ENCODE results near the gene TIAL1. TPM values are rescaled to one million over a fixed set of nuclear protein-coding genes. Genes with fewer than 3 reads are reported as not detected.

Gene TIAL1
- total and polyA plus RNA-seq, 2 donors (not counting 3 experiments of a cell fraction or from before 2014, with no cell fraction given), result 57.7 to 150 TPM

DNA sequence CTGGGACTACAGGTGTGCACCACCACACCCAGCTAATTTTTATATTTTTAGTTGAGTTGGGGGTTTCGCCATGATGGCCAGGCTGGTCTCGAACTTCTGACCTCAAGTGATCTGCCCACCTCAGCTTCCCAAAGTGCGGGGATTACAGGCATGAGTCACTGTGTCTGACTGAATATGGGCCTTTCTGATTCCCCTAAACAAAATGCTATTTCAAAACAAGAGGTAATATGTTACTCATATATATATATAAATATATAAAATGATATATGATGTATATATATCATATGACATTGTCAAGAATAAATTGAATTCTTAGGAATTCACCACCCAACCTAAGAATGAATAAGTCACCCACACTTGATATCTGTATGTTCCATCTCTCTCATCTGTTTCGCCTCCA lies 12.8 kb upstream of the TIAL1 start:
- BruUV-seq (replicated peaks), result no TSS peak
- Histone ChIP-seq H4K20me1 (replicated peaks; ENCODE audit: control insufficient read depth, extremely low read depth, insufficient read depth, low read length) (no peaks in the 10 kb centered on the region), H3K4me1 (ENCODE audit: control insufficient read depth, extremely low read depth, insufficient read depth, low read length) (no peaks in the 10 kb centered on the region), H3K4me3 (replicated peaks in 1 of 3; ENCODE audit: insufficient read depth in 1 of 3, low read depth in 1 of 3, low read length in 3 of 3) (no peak overlapping the region), H2AFZ (ENCODE audit: low read depth, low read length) (no peak overlapping the region), H3K4me2 (ENCODE audit: insufficient read depth, low read length) (no peak overlapping the region), H3K79me2 (ENCODE audit: control insufficient read depth, insufficient read depth, low read length) (no peaks in the 10 kb centered on the region), H3K9ac (replicated peaks; ENCODE audit: extremely low read depth, insufficient read depth, low read length) (no peak overlapping the region), H3K27me3 (ENCODE audit: control insufficient read depth in 2 of 2, insufficient read depth in 2 of 2, low read length in 2 of 2) (no peaks in the 10 kb centered on the region), H3K9me1 (replicated peaks; ENCODE audit: control insufficient read depth, extremely low read depth, insufficient read depth, low read length) (no peaks in the 10 kb centered on the region), H3K27ac (ENCODE audit: insufficient read depth, low read depth, low read length) (no peak overlapping the region), H3K36me3 (ENCODE audit: control insufficient read depth in 2 of 2, extremely low read depth in 1 of 2, insufficient read depth in 2 of 2, low read length in 2 of 2) (no peaks in the 10 kb centered on the region), H3K9me3 (replicated peaks; ENCODE audit: control insufficient read depth, insufficient read depth, low read length) (no peaks in the 10 kb centered on the region)
- dilution Hi-C loops (cut with MboI; ENCODE audit: extremely low pct_ligation_motif_present, low sequenced_read_pairs), result no loop called here
- POLR2A ChIA-PET, result no interaction called here
- TF ChIP-seq JUN (IDR thresholded peaks at IDR 0.05; ENCODE audit: borderline replicate concordance, insufficient read depth, insufficient read length, low read depth) (no peak), POLR2AphosphoS5 (IDR thresholded peaks at IDR 0.05; ENCODE audit: insufficient read depth, low read depth, low read length) (no peak), CTCF (IDR thresholded peaks at IDR 0.05; ENCODE audit: extremely low read depth in 1 of 2, insufficient read depth in 1 of 2, low read depth in 1 of 2, low read length in 2 of 2) (no peak), POLR2A (IDR thresholded peaks at IDR 0.05; ENCODE audit: low read depth, low read length) (no peak), EZH2 (IDR thresholded peaks at IDR 0.05; ENCODE audit: borderline replicate concordance, low read depth, low read length, severe bottlenecking) (no peak), GATA2 (IDR thresholded peaks at IDR 0.05; ENCODE audit: insufficient read depth, insufficient read length, low read depth, low read length) (no peak), FOS (IDR thresholded peaks at IDR 0.05; ENCODE audit: borderline replicate concordance, insufficient read depth, low read length) (no peak), MYC (IDR thresholded peaks at IDR 0.05; ENCODE audit: low read depth, low read length) (no peak)
- TF ChIP-seq, protein P1, sequence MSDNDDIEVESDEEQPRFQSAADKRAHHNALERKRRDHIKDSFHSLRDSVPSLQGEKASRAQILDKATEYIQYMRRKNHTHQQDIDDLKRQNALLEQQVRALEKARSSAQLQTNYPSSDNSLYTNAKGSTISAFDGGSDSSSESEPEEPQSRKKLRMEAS (IDR thresholded peaks at IDR 0.05; ENCODE audit: insufficient read depth, insufficient read length), result no peak
- intact Hi-C loops (cut with micrococcal nuclease), result loop anchor here (2.0 kb wide), 1 partner anchor 19 kb away; no protein-coding TSS in a partner anchor
- no peak for DNase-seq (ENCODE audit: low read depth, low spot score)
- no peak for FAIRE-seq
- CTCF ChIA-PET, result interaction anchor here (1.6 kb wide), 1 partner anchor 42 kb away, joined by 4 read pairs; the partner anchor contains the start of gene BAG3

Measured in endothelial cell of umbilical vein (primary cell).